ENCODE data around the gene NBEAL1.
"Not testable (repeated sequence)": the region's sequence is repeated elsewhere in the genome, so short reads cannot be mapped to it uniquely, and the experiment has no call there.

NBEAL1 gene

GRCh38 chr2:203229674-203230073, 215.0 kb downstream of the NBEAL1 start:
- DNase-seq (ENCODE audit: low read depth) = not testable (repeated sequence)

- no peak for DNase-seq (ENCODE audit: low read depth)
Measured at GRCh38 chr2:203237346-203238238, 222.9 kb downstream of the NBEAL1 start.

- no peak for DNase-seq (ENCODE audit: low read depth)
Measured at GRCh38 chr2:203238292-203238703, 223.6 kb downstream of the NBEAL1 start.

- DNase-seq (ENCODE audit: low read depth) = peak; percentile 94
Measured at GRCh38 chr2:203238704-203239526, 224.2 kb downstream of the NBEAL1 start, which contains the start of gene CYP20A1. CYP20A1 (plus strand) TSS chr2:203239018; CDS start chr2:203239063, 45 bp downstream.

- no peak for DNase-seq (ENCODE audit: low read depth)
Measured at GRCh38 chr2:203240491-203240890, 225.8 kb downstream of the NBEAL1 start.

- no peak for DNase-seq (ENCODE audit: low read depth)
Measured at GRCh38 chr2:203242518-203242917, 227.8 kb downstream of the NBEAL1 start.

GRCh38 chr2:203246646-203247045, 232.0 kb downstream of the NBEAL1 start:
- no peak for DNase-seq (ENCODE audit: low read depth)

GRCh38 chr2:203252818-203253217, 238.1 kb downstream of the NBEAL1 start:
- no peak for DNase-seq (ENCODE audit: low read depth)

- not testable (repeated sequence) for DNase-seq (ENCODE audit: low read depth)
Measured at GRCh38 chr2:203253422-203254095, 238.9 kb downstream of the NBEAL1 start.

GRCh38 chr2:203261326-203262159, 246.9 kb downstream of the NBEAL1 start:
- DNase-seq (ENCODE audit: low read depth) = no peak
